K562 (cell line): ENCODE data around the gene MRI1. TPM values are rescaled to one million over a fixed set of nuclear protein-coding genes. Genes with fewer than 3 reads are reported as not detected.

ENCODE experiments used
- ATF2 ChIP-seq: sonication (generic); formaldehyde crosslinking; IDR thresholded peaks from 2 replicates; pipeline ENCODE4 v1.8.1; 2022; ENCODE audit warnings: missing genetic modification reagents
- BCLAF1 ChIP-seq, 2 experiments: fragments of 450-650 bp in 1 of 2; IDR thresholded peaks; 2 replicates each; pipeline ENCODE4 v1.6.1; 2011 to 2017; ENCODE audit warnings: low read depth in 2 of 2, antibody characterized with exemption in 1 of 2, borderline replicate concordance in 1 of 2, low read length in 1 of 2, mild to moderate bottlenecking in 1 of 2, mixed read lengths in 1 of 2; ENCODE audit not compliant: control insufficient read depth in 1 of 2
- CCAR2 ChIP-seq: fragments of 200-400 bp; formaldehyde crosslinking; IDR thresholded peaks from 2 replicates; pipeline ENCODE4 v1.6.1; 2017; ENCODE audit warnings: mild to moderate bottlenecking, low read depth, low read length
- CREB1 ChIP-seq, 2 experiments: sonication (generic) in 1 of 2; formaldehyde crosslinking in 1 of 2; IDR thresholded peaks; 2 replicates each; pipeline versions ENCODE4 v1.6.1 to v1.8.0; 2012 to 2022; ENCODE audit warnings: inconsistent platforms in 1 of 2, mild to moderate bottlenecking in 1 of 2, missing genetic modification reagents in 1 of 2, moderate library complexity in 1 of 2
- FIP1L1 ChIP-seq: fragments of 200-400 bp; formaldehyde crosslinking; IDR thresholded peaks from 2 replicates; pipeline ENCODE4 v1.6.1; 2018; ENCODE audit warnings: mild to moderate bottlenecking, low read depth, low read length; ENCODE audit not compliant: poor library complexity, severe bottlenecking
- FOXA1 ChIP-seq: fragments of 450-650 bp; IDR thresholded peaks from 2 replicates; pipeline ENCODE4 v1.6.1; 2016; ENCODE audit warnings: mild to moderate bottlenecking, borderline replicate concordance
- HCFC1 ChIP-seq: IDR thresholded peaks from 2 replicates; pipeline ENCODE4 v1.6.1; 2012; ENCODE audit warnings: low read depth, low read length, improper control_type of control experiment
- LCOR ChIP-seq: sonication (generic); formaldehyde crosslinking; IDR thresholded peaks from 2 replicates; pipeline ENCODE4 v1.8.0; 2022; ENCODE audit warnings: mild to moderate bottlenecking, missing genetic modification reagents
- MIER1 ChIP-seq: fragments of 450-650 bp; IDR thresholded peaks from 2 replicates; pipeline ENCODE4 v1.6.1; 2016; ENCODE audit warnings: antibody characterized with exemption, mild to moderate bottlenecking, low read depth
- NELFE ChIP-seq: IDR thresholded peaks from 2 replicates; pipeline ENCODE4 v1.6.1; 2011; ENCODE audit warnings: mild to moderate bottlenecking; ENCODE audit not compliant: insufficient read depth, insufficient read length
- PHB ChIP-seq: fragments of 250-450 bp; sonication (Bioruptor Pico); IDR thresholded peaks from 2 replicates; pipeline ENCODE4 v1.5.0; 2021
- PHTF2 ChIP-seq: fragments of 250-450 bp; sonication (Bioruptor Pico); IDR thresholded peaks from 2 replicates; pipeline ENCODE4 v1.5.0; 2021; ENCODE audit warnings: mild to moderate bottlenecking
- PML ChIP-seq: IDR thresholded peaks from 2 replicates; pipeline ENCODE4 v1.6.1; 2012; ENCODE audit warnings: low read length, inconsistent platforms
- PTRF ChIP-seq: fragments of 450-650 bp; IDR thresholded peaks from 2 replicates; pipeline ENCODE4 v1.6.1; 2016; ENCODE audit warnings: mild to moderate bottlenecking, missing genetic modification characterization, missing compliant biosample characterization
- THAP7 ChIP-seq: fragments of 250-450 bp; sonication (Bioruptor Pico); IDR thresholded peaks from 2 replicates; pipeline ENCODE4 v1.5.0; 2021
- XRCC5 ChIP-seq: fragments of 200-400 bp; formaldehyde crosslinking; IDR thresholded peaks from 2 replicates; pipeline ENCODE4 v1.6.1; 2017; ENCODE audit warnings: low read depth, mild to moderate bottlenecking, low read length
- ZBTB17 ChIP-seq: fragments of 450-650 bp; formaldehyde crosslinking; IDR thresholded peaks from 2 replicates; pipeline ENCODE4 v1.4.0; 2020; ENCODE audit warnings: mild to moderate bottlenecking
- ZNF436 ChIP-seq: fragments of 250-450, 450-650 bp; sonication (Bioruptor Pico); formaldehyde crosslinking; IDR thresholded peaks from 2 replicates; pipeline ENCODE4 v1.7.0; 2020; ENCODE audit warnings: mild to moderate bottlenecking
- ZNF445 ChIP-seq: fragments of 250-450 bp; sonication (Bioruptor Pico); IDR thresholded peaks from 2 replicates; pipeline ENCODE4 v1.4.0; 2020; ENCODE audit warnings: low read depth, mild to moderate bottlenecking, moderate library complexity
- ZNF586 ChIP-seq: fragments of 450-650 bp; formaldehyde crosslinking; conservative IDR thresholded peaks from 2 replicates; pipeline ENCODE4 v1.4.0; 2020; ENCODE audit warnings: mild to moderate bottlenecking, moderate library complexity
- ZNF764 ChIP-seq: fragments of 250-450 bp; sonication (Bioruptor Pico); IDR thresholded peaks from 2 replicates; pipeline ENCODE4 v1.4.0; 2020; ENCODE audit warnings: low read depth, mild to moderate bottlenecking, moderate library complexity
- polyA plus RNA-seq, 8 experiments: library from polyadenylated mRNA; depleted of rRNA in 4 of 8; stranded (reverse) in 5 of 8; unstranded in 3 of 8; fragments of >200 nt; fragmentation: Nextera tagmentation in 2 of 8; fragmentation: Illumina TruSeq in 1 of 8; extraction: Ambion mirVana in 2 of 8; extraction: Trizol in 1 of 8; gene quantifications; 2 replicates each; pipeline versions ENCODE4 v1.2.1 to v1.2.3, GENCODE V29; 2011 to 2014; ENCODE audit warnings: inconsistent platforms in 1 of 8, missing spikeins in 1 of 8
- total RNA-seq, 7 experiments: library from RNA; depleted of rRNA in 6 of 7; stranded (reverse); fragments of >200 nt in 6 of 7; fragmentation: Illumina TruSeq in 2 of 7; extraction: Trizol in 2 of 7; gene quantifications; 2 replicates each; pipeline versions ENCODE4 v1.2.1 to v1.2.3, GENCODE V29; 2011 to 2021; ENCODE audit warnings: low replicate concordance in 1 of 7

Gene MRI1
- total and polyA plus RNA-seq, 9 of the 15 experiments (the other 6 are each of a cell fraction or from before 2014, with no cell fraction given): 5.5 to 57.4 (median 28.2) TPM

GRCh38 chr19:13774217-13775191, 10.2 kb downstream of the MRI1 start, which contains the start of gene C19orf53 (continued):
- TF ChIP-seq BCLAF1 (IDR thresholded peaks at IDR 0.05; ENCODE audit: borderline replicate concordance in 1 of 2, control insufficient read depth in 1 of 2, low read depth in 2 of 2, low read length in 1 of 2) (peak in 1 of 2 experiments; percentile 68; a peak in 1 of 4 replicates), THAP7 (CRISPR knock-in tag) (no peak), MIER1 (peak; percentile 54; the same call in 1 of the 2 replicates), ZBTB17 (CRISPR knock-in tag) (peak; percentile 60), CCAR2 (no peak), LCOR (CRISPR knock-in tag) (no peak; the same call in 1 of the 2 replicates), HCFC1 (peak; percentile 99), CREB1 (IDR thresholded peaks at IDR 0.05) (peak; percentile 83), CREB1 (CRISPR knock-in tag; IDR thresholded peaks at IDR 0.05) (peak; percentile 80), FIP1L1 (peak; percentile 60), PHTF2 (CRISPR knock-in tag) (no peak), NELFE (no peak), ZNF764 (CRISPR knock-in tag) (no peak), ZNF445 (CRISPR knock-in tag) (no peak), ZNF436 (CRISPR knock-in tag) (no peak), PHB (CRISPR knock-in tag) (no peak), PTRF (no peak), ATF2 (CRISPR knock-in tag) (no peak), FOXA1 (no peak), XRCC5 (no peak), PML (peak; percentile 86), ZNF586 (CRISPR knock-in tag) (no peak)
